ENCODE results near the gene FTSJ1.

- TF ChIP-seq EP300 (IDR thresholded peaks at IDR 0.05): no peak
- TF ChIP-seq POLR2A (IDR thresholded peaks at IDR 0.05): no peak
- no peak for TF ChIP-seq CTCF (IDR thresholded peaks at IDR 0.05)
- no peak for TF ChIP-seq POLR2AphosphoS5 (IDR thresholded peaks at IDR 0.05)
Measured at GRCh38 chrX:48475296-48475695, 703 bp upstream of the FTSJ1 start.

Measured in sigmoid colon (tissue), 4 donors.